GM18909 (cell line): ENCODE data around the gene SRMS.
"Not testable (repeated sequence)": the region's sequence is repeated elsewhere in the genome, so short reads cannot be mapped to it uniquely, and the experiment has no call there.

Experiments
- ATAC-seq: cut with Tn5 transposase; IDR thresholded peaks from one replicate; pipeline ENCODE4 v1.9.1; 2021; ENCODE audit warnings: mild to moderate bottlenecking; ENCODE audit not compliant: unreplicated experiment, poor library complexity

Gene SRMS

GRCh38 chr20:63567386-63568169, 20.0 kb upstream of the SRMS start:
- ATAC-seq, result peak; percentile 69

DNA sequence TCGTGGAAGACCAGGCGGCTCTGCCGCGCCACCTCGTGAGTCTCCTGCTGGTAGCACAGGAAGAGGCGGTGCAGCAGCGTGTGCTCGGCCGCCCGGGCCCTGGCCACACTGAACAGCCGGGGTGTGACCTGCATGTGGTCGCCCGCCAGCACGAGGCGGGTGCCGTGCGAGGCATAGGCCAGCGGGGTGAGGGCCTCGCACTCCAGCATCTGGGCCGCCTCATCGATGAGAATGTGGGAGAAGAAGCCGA, 19.5 kb upstream of the SRMS start:
- no peak for ATAC-seq

DNA sequence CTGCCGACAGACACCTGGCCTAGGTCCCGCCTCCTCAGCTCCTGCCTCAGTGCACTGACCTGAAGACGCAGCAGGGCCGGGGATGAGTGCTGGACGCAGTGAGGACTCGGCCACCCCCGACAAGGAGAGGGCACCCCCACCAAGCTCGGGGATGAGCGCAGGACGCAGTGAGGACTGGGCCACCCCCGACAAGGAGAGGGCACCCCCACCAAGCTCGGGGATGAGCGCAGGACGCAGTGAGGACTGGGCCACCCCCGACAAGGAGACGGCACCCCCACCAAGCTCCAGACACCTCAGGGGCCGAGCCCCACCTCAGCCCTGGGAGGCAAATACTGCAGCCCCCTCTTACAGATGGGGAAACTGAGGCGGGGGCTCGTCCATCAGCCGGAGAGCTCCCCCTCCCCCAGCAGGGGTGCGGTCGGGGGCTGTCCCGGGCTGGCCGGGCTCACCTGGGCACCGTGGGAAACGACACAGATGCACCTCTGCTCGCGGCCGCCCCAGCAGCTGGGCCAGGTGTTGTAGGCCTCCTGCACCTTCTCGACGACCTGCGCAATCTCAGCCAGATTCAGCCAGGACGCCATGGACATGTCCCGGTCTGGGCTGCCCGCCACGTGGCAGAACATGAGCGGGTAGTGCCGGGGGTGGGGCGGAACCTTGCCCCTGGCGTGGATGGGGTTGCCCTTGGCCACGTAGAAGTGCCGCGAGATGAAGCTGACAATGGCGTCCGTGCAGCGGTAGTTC, 19.0 kb upstream of the SRMS start:
- no peak for ATAC-seq

- no peak for ATAC-seq
Observed at GRCh38 chr20:63565699-63566335, 18.3 kb upstream of the SRMS start.

DNA sequence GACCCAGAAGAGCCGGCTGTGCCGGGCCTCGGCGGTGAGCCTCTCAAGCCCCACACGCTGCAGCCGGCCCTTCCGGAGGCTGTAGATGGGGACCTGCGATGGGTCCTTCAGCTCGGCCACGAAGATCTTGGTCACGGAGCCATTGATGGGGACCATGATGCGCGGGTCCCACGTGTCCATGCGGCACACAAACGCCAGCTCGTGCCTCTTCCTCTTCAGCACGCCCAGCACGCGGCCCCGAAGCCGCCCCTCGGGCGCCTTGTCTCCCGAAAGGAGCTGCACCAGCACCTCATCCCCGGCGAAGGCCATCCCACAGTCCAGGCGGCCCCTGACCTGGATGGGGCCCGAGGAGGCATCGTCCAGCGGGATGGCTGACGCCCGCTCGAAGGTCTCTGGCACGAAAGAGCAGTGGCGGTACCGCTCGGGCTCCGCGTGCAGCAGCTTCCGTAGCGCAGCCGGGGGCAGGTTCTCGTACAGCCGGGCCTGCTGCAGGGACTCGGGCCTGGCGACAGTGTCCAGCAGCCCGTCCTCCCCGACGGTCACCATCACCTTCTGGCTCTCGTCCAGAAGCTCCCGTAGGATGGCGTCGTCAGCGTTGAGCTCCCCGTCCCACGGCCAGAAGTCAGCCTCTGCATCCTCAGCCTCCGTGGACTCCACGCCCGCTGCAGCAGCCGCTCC, 17.6 kb upstream of the SRMS start:
- ATAC-seq, result no peak

DNA sequence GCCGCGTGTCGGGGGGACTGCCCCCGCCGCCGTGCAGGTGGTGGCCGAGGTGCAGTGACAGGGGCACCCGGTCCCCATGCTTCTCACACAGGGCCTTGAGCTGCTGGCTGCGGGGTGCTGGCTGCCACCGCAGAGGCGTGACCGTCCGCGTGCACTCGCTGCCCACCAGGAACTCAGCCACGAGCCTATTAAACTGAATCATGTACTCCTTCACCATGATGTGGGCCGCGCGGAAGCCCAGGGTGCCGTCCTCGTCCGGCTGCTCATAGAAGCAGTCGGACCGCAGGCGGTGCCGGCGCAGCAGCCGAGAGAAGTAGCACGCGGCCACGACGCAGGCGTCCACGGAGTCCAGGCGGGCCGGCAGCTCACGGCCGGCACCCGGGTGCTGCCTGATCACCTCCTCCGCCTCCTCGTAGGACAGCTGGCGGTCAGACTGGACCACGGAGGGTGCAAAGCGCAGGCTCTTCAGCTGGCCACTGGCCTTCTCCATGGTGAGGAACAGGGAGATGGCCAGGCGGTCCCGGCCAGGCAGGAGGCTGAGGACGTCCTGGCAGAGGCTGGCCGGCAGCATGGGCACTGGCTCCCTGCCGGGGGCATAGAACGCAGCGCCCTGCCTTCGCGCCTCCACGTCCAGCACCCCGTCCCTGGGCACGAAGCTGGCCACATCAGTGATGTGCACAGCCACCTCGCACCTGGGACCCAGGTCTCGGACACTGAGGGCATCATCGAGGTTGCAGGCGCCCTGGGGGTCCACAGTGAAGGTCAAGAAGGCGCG, 16.7 kb upstream of the SRMS start:
- no peak for ATAC-seq

DNA sequence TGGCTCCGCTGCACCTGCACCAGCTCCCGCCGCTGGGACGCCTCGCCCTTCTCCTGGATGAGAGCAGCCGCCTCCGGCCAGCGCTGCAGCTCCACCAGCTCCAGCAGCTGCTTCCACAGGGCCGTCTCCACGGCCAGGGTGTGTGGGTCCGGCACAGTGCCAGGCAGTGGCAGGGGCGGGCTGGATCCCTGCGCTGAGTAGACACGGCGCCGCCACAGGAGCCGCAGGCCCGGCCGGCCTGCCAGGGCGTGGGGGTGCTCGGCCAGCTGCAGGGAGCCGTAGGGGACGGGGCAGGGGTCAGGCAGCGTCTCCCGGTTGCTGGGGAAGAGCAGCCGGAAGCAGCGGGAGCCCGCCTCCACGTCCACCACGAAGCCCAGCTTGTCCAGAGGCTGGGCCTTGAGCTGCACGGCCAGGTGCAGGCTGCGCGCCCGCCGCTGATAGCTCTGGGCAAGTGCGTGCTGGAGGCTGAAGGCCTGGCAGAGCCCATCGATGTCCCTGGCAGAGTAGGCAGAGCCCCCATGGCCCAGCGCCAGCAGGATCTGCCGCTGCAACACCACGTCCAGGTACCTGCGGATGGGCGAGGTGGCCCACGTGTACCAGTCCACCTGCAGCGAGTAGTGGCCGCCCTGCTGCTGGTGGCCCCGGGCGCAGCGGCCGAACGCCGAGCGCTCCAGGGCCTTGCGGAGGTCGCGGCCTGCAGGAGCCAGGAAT, 15.8 kb upstream of the SRMS start:
- ATAC-seq, result no peak

DNA sequence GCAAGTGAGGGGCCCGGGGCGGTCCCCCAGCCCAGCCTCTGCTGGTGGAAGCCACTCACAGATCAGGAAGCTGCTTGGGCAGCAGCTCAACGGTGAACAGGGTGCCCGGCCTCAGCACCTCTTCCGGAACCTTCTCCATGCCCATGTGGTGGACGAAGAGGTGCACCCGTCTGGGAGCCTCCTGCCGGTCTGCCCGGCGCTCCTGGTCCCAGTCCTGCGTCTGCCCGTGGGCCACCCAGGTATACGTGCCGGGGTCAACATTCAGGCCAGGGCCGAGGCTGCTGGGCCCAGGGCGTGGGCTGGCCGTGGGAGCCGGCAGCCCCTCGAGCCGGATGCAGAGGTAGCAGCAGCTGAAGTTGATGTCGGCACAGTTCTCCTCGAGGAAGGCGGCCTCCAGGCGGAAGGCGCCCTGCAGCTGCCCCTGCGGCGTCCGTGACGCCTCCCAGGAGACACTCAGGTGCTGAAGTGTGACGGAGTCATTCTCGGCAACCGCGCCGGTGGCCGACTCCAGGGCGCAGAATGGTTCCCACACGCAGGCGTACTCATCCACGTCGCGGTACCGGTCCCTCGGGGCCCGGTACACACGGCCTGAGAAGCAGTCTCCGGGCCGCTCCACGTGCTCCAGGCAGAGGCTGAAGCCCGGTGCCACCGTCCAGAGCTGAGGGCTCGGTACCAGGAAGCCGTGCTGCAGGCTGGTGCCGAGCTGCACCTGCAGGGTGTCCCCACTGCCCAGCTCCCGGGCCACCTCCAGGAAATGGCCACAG, 15.1 kb upstream of the SRMS start:
- ATAC-seq, result no peak

DNA sequence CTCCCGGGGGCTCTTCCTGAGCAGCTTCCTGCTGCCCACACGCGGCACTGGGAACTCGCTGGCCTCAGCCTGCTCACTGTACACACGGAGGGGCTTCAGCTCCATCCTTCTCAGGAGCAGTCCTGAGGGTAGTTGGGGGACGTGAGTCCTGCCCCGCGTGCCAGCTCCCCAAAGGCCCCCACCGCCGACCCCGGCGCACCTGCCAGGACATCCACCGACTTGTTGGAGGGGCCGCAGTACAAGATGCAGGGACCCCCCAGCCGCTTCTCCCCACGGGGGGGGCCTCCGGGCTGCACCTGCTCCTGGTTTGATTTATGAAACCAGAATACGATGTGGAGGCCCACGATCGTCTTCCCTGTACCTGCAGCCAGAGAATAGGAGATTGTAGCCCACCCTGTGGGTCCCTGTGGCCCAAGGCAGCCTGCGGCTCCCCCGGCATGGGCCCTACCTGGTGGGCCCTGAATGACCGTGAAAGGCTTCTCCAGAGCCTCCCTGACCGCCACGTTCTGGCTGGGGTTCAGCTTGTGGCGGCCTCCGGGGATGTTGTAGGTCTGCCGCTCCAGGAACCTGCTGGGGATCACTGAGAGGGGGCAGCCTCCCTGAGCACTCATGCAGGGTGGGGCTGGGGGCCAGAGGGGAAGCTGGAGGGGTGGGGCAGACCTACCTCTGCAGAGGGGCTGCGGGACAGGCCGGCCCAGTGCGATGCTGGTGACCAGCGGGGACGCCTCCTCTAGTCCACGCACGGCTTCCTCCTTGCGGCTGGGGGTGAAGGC, 14.3 kb upstream of the SRMS start:
- ATAC-seq, result no peak

- ATAC-seq, result no peak
Observed at GRCh38 chr20:63560856-63561609, 13.5 kb upstream of the SRMS start.

DNA sequence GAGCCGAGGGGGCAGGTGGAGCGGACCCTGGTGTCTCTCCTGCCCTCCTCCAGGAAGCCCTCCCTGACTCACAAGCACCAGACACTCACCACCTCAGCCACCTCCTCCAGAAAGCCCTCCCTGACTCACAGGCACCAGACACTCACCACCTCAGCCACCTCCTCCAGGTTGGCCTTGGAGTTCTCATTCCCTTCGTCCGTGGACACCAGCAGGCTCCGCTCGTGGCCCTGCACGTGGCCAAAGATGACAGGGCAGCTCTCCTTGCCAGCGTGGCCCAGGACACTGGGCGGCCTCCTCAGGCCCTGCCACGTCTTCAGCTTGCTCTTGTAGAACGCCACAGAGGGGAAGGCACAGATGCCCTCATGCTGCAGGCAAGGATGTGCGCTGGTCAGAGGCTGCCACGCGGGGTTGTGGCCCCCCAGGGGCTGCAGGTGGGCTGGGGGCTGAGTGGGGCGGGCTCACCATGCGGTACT, 12.8 kb upstream of the SRMS start:
- ATAC-seq, result no peak

GRCh38 chr20:63559485-63560332, 12.2 kb upstream of the SRMS start:
- not testable (repeated sequence) for ATAC-seq

DNA sequence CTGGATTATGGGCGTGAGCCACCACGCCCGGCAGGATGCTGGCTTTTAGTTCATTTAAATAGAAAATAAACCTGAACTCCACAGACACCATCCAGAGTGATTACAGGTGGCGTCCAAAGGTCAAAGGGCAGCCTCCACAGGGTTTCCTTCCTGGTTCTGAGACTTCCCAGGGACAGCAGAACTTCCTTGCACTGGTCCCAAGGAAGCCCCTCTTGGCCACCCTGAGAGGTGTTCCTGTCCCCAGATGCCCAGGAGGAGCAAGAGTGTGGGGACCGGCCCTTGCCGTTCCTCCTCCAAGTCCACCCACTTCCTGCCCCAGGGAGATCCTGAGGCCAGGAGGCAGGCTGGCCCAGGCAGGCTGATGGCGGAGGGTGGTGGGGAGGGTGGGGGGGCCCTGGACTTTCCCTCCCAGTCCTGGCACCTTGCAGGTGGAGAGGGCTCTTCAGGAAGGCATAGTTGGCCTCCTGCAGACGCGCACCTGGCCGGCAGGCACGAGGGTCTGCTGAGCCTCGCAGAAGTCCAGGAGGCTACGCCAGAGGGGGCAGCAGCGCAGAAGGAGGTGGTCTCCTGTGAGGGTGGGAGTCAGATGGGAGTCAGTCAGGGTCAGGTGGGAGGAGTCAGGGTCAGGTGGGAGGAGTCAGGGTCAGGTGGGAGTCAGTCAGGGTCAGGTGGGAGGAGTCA, 11.4 kb upstream of the SRMS start:
- ATAC-seq, result no peak

DNA sequence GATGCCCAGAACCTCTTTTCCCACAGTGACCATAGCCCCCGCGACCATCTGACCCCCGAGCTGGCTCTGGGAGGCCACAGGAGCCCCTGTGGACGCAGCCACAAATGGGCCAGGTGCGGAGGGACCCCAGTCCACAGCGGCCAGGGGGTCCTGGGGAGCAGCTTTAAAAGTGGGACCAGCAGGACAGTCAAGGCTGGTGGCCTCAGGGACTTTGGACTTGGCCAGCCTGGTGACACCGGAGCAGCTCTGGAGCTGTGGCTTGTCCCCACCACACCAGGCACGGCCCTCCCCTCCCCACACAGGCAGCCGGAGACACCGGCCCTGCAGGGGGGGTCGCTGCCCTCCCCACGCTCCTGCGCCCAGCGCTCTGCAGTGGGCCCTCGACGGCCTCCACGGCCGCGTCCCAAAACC, 9.9 kb upstream of the SRMS start:
- no peak for ATAC-seq

DNA sequence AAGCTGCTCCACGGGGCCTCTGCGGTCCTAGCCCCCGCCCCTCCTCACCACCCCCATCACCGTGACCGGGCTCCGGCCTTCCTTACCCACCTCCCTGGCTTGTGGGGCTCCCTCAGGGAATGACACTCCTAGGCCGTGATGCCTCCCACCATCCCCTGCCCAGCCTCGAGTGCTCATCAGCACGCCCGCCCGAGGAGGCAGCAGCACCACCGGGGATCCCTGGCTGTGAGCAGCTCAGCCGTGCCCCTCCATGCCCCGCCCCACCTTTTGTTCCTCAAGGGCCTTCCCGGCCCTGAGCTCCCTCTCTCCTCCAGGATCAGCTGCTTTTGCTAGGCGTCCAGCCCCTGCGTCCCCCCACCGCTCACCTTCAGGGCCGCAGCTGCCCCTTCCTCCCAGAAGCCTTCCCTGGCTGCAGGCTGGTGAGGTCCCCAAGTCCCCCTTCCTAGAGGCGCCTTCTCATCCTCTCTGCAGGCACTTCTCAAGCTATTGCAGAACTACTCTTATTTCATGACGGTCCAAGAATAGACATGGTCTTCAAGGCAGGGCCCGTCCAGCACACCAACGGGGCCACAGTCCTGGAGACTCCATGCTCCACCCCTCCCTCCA, 9.4 kb upstream of the SRMS start:
- no peak for ATAC-seq
